Naive thymus-derived CD4-positive, alpha-beta T cell (primary cell): ENCODE data around the gene BTG1. TPM values are rescaled to one million over a fixed set of nuclear protein-coding genes. Genes with fewer than 3 reads are reported as not detected.

ENCODE experiments used
- ATAC-seq: fragments of 150-1000 bp; cut with Tn5 transposase; 2 replicates; pipeline ENCODE4 v1.10.0; 2021; ENCODE audit warnings: mild to moderate bottlenecking, moderate library complexity
- CTCF ChIA-PET: fragments of 350-600 bp; sonication (Branson Sonifier 250); formaldehyde crosslinking; loops from one replicate; lab custom pipeline; 2021; ENCODE audit warnings: antibody characterized with exemption; lab: Charles Lee
- POLR2A ChIA-PET: fragments of 350-600 bp; sonication (Branson Sonifier 250); formaldehyde crosslinking; loops from one replicate; lab custom pipeline; 2021; ENCODE audit warnings: antibody characterized with exemption, inconsistent platforms; lab: Charles Lee
- DNase-seq, 9 donors: peaks; one replicate each; pipeline versions ENCODE4 v3.0.0 to v3.0.0-alpha.2; 2020 to 2022; ENCODE audit warnings: mixed read lengths in 1 of 9
- H3K27ac ChIP-seq: one replicate; pipeline ENCODE4 v1.7.0; 2013; ENCODE audit warnings: mild to moderate bottlenecking, low read depth, low read length, moderate library complexity
- H3K27me3 ChIP-seq, 2 donors: one replicate each; pipeline ENCODE4 v1.7.0; 2013; ENCODE audit warnings: low read length in 2 of 2, mild to moderate bottlenecking in 2 of 2, moderate library complexity in 2 of 2; ENCODE audit not compliant: control insufficient read depth in 2 of 2, insufficient read depth in 2 of 2
- H3K36me3 ChIP-seq, 3 experiments: 1 replicate in 2 of 3; 2 replicates in 1 of 3; pipeline ENCODE4 v1.7.0; 2013; ENCODE audit warnings: low read length in 3 of 3, mild to moderate bottlenecking in 3 of 3, moderate library complexity in 1 of 3; ENCODE audit not compliant: insufficient read depth in 3 of 3, control insufficient read depth in 2 of 3
- H3K4me1 ChIP-seq, 2 donors: one replicate each; pipeline ENCODE4 v1.7.0; 2013; ENCODE audit warnings: low read length in 2 of 2, mild to moderate bottlenecking in 2 of 2, moderate library complexity in 1 of 2; ENCODE audit not compliant: control insufficient read depth in 2 of 2, insufficient read depth in 2 of 2
- H3K4me3 ChIP-seq: 2 replicates; pipeline ENCODE4 v1.7.0; 2013; ENCODE audit warnings: mild to moderate bottlenecking, low read length
- H3K9me3 ChIP-seq, 3 experiments: 1 replicate in 2 of 3; 2 replicates in 1 of 3; pipeline ENCODE4 v1.7.0; 2013; ENCODE audit warnings: low read length in 3 of 3; ENCODE audit not compliant: control insufficient read depth in 2 of 3
- H3K27ac Mint-ChIP-seq, 9 donors: one replicate each; pipeline ENCODE4 v1.8.0; 2020 to 2022; ENCODE audit warnings: mixed read lengths in 9 of 9, mild to moderate bottlenecking in 8 of 9, moderate library complexity in 5 of 9, inconsistent platforms in 2 of 9
- H3K27me3 Mint-ChIP-seq, 5 donors: one replicate each; pipeline ENCODE4 v1.8.0; 2021 to 2022; ENCODE audit warnings: mixed read lengths in 5 of 5, mild to moderate bottlenecking in 1 of 5
- H3K36me3 Mint-ChIP-seq, 5 donors: one replicate each; pipeline ENCODE4 v1.8.0; 2020 to 2022; ENCODE audit warnings: mixed read lengths in 5 of 5, mild to moderate bottlenecking in 3 of 5, inconsistent platforms in 1 of 5
- H3K4me1 Mint-ChIP-seq, 7 donors: one replicate each; pipeline ENCODE4 v1.8.0; 2020 to 2022; ENCODE audit warnings: mixed read lengths in 7 of 7, mild to moderate bottlenecking in 3 of 7, inconsistent platforms in 1 of 7
- H3K4me3 Mint-ChIP-seq, 10 donors: one replicate each; pipeline ENCODE4 v1.8.0; 2020 to 2022; ENCODE audit warnings: mild to moderate bottlenecking in 10 of 10, mixed read lengths in 10 of 10, moderate library complexity in 6 of 10, inconsistent platforms in 2 of 10
- H3K9me3 Mint-ChIP-seq, 11 donors: one replicate each; pipeline ENCODE4 v1.8.0; 2020 to 2022; ENCODE audit warnings: mixed read lengths in 11 of 11, mild to moderate bottlenecking in 4 of 11, inconsistent platforms in 1 of 11, moderate library complexity in 1 of 11
- intact Hi-C, 2 donors: fragments of 100-400 bp; cut with micrococcal nuclease; formaldehyde crosslinking; loops; one replicate each; pipeline ENCODE4 v1.15.1; 2023
- polyA plus RNA-seq, 2 donors: library from polyadenylated mRNA; unstranded; fragments of 300-500 nt; fragmentation: Illumina TruSeq; gene quantifications; one replicate each; pipeline ENCODE4 v1.2.3, GENCODE V29; 2021
- total RNA-seq, 6 experiments: library from RNA in 5 of 6; stranded (reverse) in 5 of 6; gene quantifications; 1 replicate in 5 of 6; 2 replicates in 1 of 6; pipeline ENCODE4 v1.2.3 and lab custom pipeline; 2021 to 2026

The BTG1 gene
- total and polyA plus RNA-seq, 7 experiments from 2014 or later, result 188 to 1,246 (median 571) TPM

DNA sequence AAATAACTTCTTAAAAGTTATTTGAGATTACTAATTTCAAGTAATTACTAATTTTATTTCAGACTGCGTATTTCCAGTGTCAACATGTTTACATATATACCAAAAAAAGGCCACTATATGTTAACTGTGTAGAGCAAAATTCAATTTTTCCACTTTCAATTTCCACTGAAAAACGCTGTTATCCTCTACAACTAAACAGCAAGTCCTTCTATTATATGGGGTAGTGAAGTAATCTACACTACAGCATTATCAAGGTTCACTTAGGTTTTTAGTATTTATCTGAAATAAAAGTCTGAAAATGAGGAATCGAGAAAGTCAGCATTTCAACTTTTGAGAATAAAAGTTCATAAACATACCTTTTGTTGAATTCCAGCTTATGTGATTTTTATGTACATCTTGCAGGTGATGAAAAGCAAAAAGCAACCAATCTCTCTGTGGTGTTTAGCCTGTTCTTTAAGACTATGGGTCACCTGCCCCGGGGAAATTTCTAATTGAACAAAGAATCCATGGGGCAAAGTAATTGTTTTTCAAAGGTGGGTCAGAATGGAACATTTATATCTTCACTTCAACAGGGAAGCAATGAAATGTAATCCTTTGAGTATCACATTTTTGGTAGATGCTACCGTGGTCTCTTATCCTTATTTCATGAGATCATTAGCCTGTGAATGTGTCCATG, 3.3 kb downstream of the BTG1 start:
- peak overlapping the region; percentile 97 to 100 (median 99) for H3K27ac Mint-ChIP-seq
- Histone ChIP-seq H3K4me1 (peaks cover 0 to under 1% of the 10 kb centered on the region in 2 donors), H3K27ac (peak overlapping the region; percentile 91), H3K9me3 (no peaks in the 10 kb centered on the region), H3K36me3 (peaks cover 26 to 75% (median 41%) of the 10 kb centered on the region in 3 experiments), H3K4me3 (peak overlapping the region; percentile 98), H3K27me3 (no peaks in the 10 kb centered on the region)
- ChIA-PET CTCF (interaction anchor here (0.6 to 5.1 kb wide), 15 partner anchors 20 to 760 kb away, joined by 3 to 30 read pairs (median 6); no protein-coding TSS in a partner anchor), POLR2A (interaction anchor here (0.6 to 10.5 kb wide), 55 partner anchors 8 to 1261 kb away, joined by 3 to 377 read pairs (median 7); no protein-coding TSS in a partner anchor)
- ATAC-seq, result no peak
- H3K9me3 Mint-ChIP-seq, result peaks cover 0 to 17% (median 0%) of the 10 kb centered on the region in 11 donors
- H3K36me3 Mint-ChIP-seq, result peaks cover 33 to 76% (median 73%) of the 10 kb centered on the region in 5 donors
- H3K4me1 Mint-ChIP-seq, result peaks cover 2 to 44% (median 8%) of the 10 kb centered on the region in 7 donors
- intact Hi-C loops, result loop anchor here (2.0 to 10.0 kb wide), 7 partner anchors 35 to 1302 kb away; partner anchors contain the start of genes NUDT4 (in 1 of the 2) and UBE2N (in 1 of the 2)
- peaks cover 0 to 4% (median 0%) of the 10 kb centered on the region in 5 donors for H3K27me3 Mint-ChIP-seq
- peak overlapping the region; percentile 94 to 100 (median 98) for H3K4me3 Mint-ChIP-seq
- DNase-seq, result peak in 2 of 9 donors; percentile 40 to 49

- Mint-ChIP-seq H3K4me3 (peak overlapping the region; percentile 94 to 100 (median 98)), H3K27ac (peak overlapping the region; percentile 69 to 100 (median 99)), H3K9me3 (peaks cover 0 to 17% (median 0%) of the 10 kb centered on the region in 11 donors), H3K27me3 (peaks cover 0 to 4% (median 0%) of the 10 kb centered on the region in 5 donors), H3K4me1 (peaks cover 6 to 46% (median 8%) of the 10 kb centered on the region in 7 donors), H3K36me3 (peaks cover 29 to 81% (median 76%) of the 10 kb centered on the region in 5 donors)
- DNase-seq (peak in 7 of 9 donors; percentile 66 to 85 (median 80)), ATAC-seq (peak; percentile 7)
- Histone ChIP-seq H3K4me3 (peak overlapping the region; percentile 98), H3K4me1 (no peaks in the 10 kb centered on the region), H3K36me3 (peaks cover 26 to 75% (median 41%) of the 10 kb centered on the region in 3 experiments), H3K9me3 (no peaks in the 10 kb centered on the region), H3K27ac (peak overlapping the region; percentile 91), H3K27me3 (no peaks in the 10 kb centered on the region)
- ChIA-PET POLR2A (interaction anchor here (0.6 to 10.5 kb wide), 54 partner anchors 8 to 1262 kb away, joined by 3 to 377 read pairs (median 5); no protein-coding TSS in a partner anchor), CTCF (interaction anchor here (0.6 to 1.9 kb wide), 13 partner anchors 34 to 759 kb away, joined by 3 to 9 read pairs (median 3); no protein-coding TSS in a partner anchor)
- intact Hi-C loops, result loop anchor here (1.0 to 10.0 kb wide), 9 partner anchors 9 to 1303 kb away; partner anchors contain the start of genes NUDT4 (in 1 of the 2) and UBE2N (in 1 of the 2)
Observed at GRCh38 chr12:92141591-92142121, 4.0 kb downstream of the BTG1 start.

DNA sequence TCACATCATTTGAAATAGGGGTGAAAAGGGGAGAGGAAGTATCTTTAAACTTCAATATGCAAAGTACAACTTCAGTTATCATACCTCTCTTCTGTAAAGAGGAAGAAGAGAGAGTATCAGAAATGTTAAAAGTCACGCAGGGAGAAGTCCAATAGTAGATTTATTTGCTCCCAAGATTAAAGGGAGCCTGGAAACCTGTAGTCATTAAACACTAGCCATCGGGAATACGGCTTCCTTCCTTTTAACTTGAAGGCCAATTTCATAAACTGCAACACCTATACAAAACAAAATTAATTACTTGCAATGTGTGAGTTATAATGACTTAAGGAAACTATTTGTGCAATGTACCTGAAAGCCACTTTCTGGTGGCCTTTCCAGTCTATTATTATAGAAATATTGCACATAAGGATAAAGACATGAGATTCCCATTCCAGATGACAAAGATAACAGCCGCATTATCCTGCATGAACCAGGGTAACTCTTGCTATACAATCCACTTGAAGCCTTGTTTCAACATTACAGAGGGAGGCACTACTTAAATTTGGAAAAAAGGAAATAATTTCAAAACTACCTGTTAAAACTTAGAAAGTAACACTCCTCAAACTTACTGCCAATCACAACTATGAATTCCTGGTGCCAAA, 4.6 kb downstream of the BTG1 start:
- no peak for ATAC-seq
- peak overlapping the region; percentile 98 for H3K4me3 ChIP-seq

DNA sequence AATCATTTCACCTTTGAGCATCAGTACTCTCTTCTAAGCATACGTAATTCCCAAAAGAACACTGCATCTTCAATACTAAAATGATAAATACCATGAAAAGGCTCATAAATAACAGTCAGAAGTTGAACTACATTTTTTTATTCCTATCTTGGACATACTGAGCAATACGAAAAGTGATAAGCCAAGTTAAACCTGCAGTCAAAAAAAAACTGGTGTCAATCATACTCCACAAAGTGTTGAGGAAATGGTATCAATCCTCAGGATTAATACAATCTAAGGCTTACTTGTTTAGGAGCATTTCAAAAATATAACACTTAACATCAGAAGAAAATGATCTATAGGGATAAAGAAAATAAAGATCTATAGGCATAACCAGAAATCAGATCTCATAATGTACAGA, 5.5 kb downstream of the BTG1 start:
- H3K27ac ChIP-seq, result peak overlapping the region; percentile 91
- intact Hi-C loops, result loop anchor here (1.0 to 10.0 kb wide), 8 partner anchors 33 to 1305 kb away; partner anchors contain the start of genes NUDT4 (in 1 of the 2) and UBE2N (in 1 of the 2)
- H3K4me3 ChIP-seq, result peak overlapping the region; percentile 98
- DNase-seq (no peak), ATAC-seq (no peak)
- peaks cover 10 to 11% of the 10 kb centered on the region in 2 donors for H3K4me1 ChIP-seq
- H3K27me3 ChIP-seq, result no peaks in the 10 kb centered on the region
- H3K4me3 Mint-ChIP-seq, result peak overlapping the region; percentile 94 to 100 (median 98)
- peaks cover 19 to 56% (median 21%) of the 10 kb centered on the region in 7 donors for H3K4me1 Mint-ChIP-seq
- H3K27me3 Mint-ChIP-seq, result no peaks in the 10 kb centered on the region
- CTCF ChIA-PET, result interaction anchor here (0.6 kb wide), 1 partner anchor 329 kb away, joined by 3 read pairs; no protein-coding TSS in a partner anchor
- no peaks in the 10 kb centered on the region for H3K9me3 ChIP-seq
- H3K36me3 Mint-ChIP-seq, result peaks cover 29 to 83% (median 76%) of the 10 kb centered on the region in 5 donors
- H3K36me3 ChIP-seq, result peaks cover 26 to 68% (median 41%) of the 10 kb centered on the region in 3 experiments
- H3K9me3 Mint-ChIP-seq, result peaks cover 0 to 14% (median 0%) of the 10 kb centered on the region in 11 donors
- POLR2A ChIA-PET, result interaction anchor here (1.1 to 1.5 kb wide), 5 partner anchors 54 to 329 kb away, joined by 3 to 6 read pairs (median 3); no protein-coding TSS in a partner anchor
- H3K27ac Mint-ChIP-seq, result peak overlapping the region; percentile 69 to 100 (median 99)

More for the DNA sequence above, 4.6 kb downstream of the BTG1 start:
- Histone ChIP-seq H3K9me3 (no peaks in the 10 kb centered on the region), H3K4me1 (peaks cover 3 to 6% of the 10 kb centered on the region in 2 donors), H3K27ac (peak overlapping the region; percentile 91), H3K36me3 (peaks cover 26 to 70% (median 41%) of the 10 kb centered on the region in 3 experiments), H3K27me3 (no peaks in the 10 kb centered on the region)
- intact Hi-C loops, result loop anchor here (1.0 to 10.0 kb wide), 10 partner anchors 9 to 1304 kb away; partner anchors contain the start of genes NUDT4 (in 1 of the 2) and UBE2N (in 1 of the 2)
- Mint-ChIP-seq H3K27me3 (peaks cover 0 to 4% (median 0%) of the 10 kb centered on the region in 5 donors), H3K36me3 (peaks cover 29 to 86% (median 78%) of the 10 kb centered on the region in 5 donors), H3K4me3 (peak overlapping the region; percentile 94 to 100 (median 98)), H3K9me3 (peaks cover 0 to 20% (median 0%) of the 10 kb centered on the region in 11 donors), H3K4me1 (peaks cover 12 to 52% (median 14%) of the 10 kb centered on the region in 7 donors), H3K27ac (peak overlapping the region; percentile 69 to 100 (median 99))
- ChIA-PET CTCF (interaction anchor here (0.6 to 1.9 kb wide), 11 partner anchors 34 to 759 kb away, joined by 3 to 9 read pairs (median 3); no protein-coding TSS in a partner anchor), POLR2A (interaction anchor here (0.6 to 10.5 kb wide), 47 partner anchors 7 to 759 kb away, joined by 3 to 377 read pairs (median 5); no protein-coding TSS in a partner anchor)
- DNase-seq, result peak in 1 of 9 donors; percentile 37

DNA sequence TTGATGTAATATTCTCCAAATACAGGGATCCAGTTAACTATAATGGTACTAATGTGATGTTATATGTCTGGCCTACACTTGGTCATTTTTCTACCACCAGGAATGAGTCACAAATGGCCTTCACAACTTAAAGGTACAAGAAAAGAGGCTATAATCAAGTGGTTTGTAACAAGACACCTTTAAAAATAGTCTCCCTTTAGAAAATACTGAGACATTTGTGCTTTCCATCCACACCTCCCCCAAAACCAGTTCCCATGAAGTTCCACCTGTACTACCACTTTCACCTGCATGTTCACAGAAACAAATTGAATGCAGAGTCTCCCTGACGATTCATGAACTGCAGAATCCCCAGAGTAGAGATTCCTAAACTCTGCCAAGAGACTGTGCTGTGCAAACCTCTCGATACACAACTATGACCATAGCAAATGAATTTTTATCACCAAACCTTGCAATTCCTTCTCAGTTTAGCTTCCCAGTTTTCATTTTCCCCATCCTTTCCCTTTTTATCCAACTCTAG, 6.0 kb downstream of the BTG1 start:
- DNase-seq (peak in 2 of 9 donors; percentile 38 to 43), ATAC-seq (no peak)
- no peaks in the 10 kb centered on the region for H3K27me3 Mint-ChIP-seq
- ChIA-PET CTCF (interaction anchor here (0.6 kb wide), 1 partner anchor 328 kb away, joined by 3 read pairs; no protein-coding TSS in a partner anchor), POLR2A (interaction anchor here (1.1 to 1.5 kb wide), 5 partner anchors 54 to 328 kb away, joined by 3 to 6 read pairs (median 3); no protein-coding TSS in a partner anchor)
- Histone ChIP-seq H3K27ac (peak overlapping the region; percentile 91), H3K9me3 (no peaks in the 10 kb centered on the region), H3K4me1 (peaks cover 14% of the 10 kb centered on the region in 2 donors), H3K36me3 (peaks cover 25 to 63% (median 41%) of the 10 kb centered on the region in 3 experiments), H3K27me3 (no peaks in the 10 kb centered on the region), H3K4me3 (peak overlapping the region; percentile 98)
- peak overlapping the region; percentile 94 to 100 (median 98) for H3K4me3 Mint-ChIP-seq
- intact Hi-C loops, result loop anchor here (1.0 to 10.0 kb wide), 10 partner anchors 32 to 1305 kb away; partner anchors contain the start of genes NUDT4 (in 1 of the 2) and UBE2N (in 1 of the 2)
- H3K36me3 Mint-ChIP-seq, result peaks cover 29 to 85% (median 78%) of the 10 kb centered on the region in 5 donors
- peak overlapping the region; percentile 69 to 100 (median 99) for H3K27ac Mint-ChIP-seq
- peaks cover 24 to 60% (median 26%) of the 10 kb centered on the region in 7 donors for H3K4me1 Mint-ChIP-seq
- peaks cover 0 to 13% (median 0%) of the 10 kb centered on the region in 11 donors for H3K9me3 Mint-ChIP-seq
